HEK293 (cell line): ENCODE results near the gene DNAH8.

Experiments
- CTCF ChIA-PET: fragments of 350-600 bp; formaldehyde crosslinking; extraction: SDS; loops from one replicate; lab custom pipeline; 2021; ENCODE audit warnings: antibody characterized with exemption; lab: Yijun Ruan, JAX
- POLR2A ChIA-PET: fragments of 300-600 bp; formaldehyde crosslinking; extraction: SDS; loops from one replicate; lab custom pipeline; 2020; ENCODE audit warnings: antibody characterized with exemption, inconsistent platforms; lab: Yijun Ruan, JAX
- H3K27ac ChIP-seq: fragments of 200-500 bp; sonication (Bioruptor generic); 2 replicates; pipeline ENCODE4 v1.5.1; 2014; ENCODE audit warnings: low read depth, low read length, control low read depth, inconsistent platforms; ENCODE audit errors: extremely low read depth
- H3K36me3 ChIP-seq, 2 experiments: fragments of 200-500 bp in 1 of 2; sonication (Bioruptor generic) in 1 of 2; 1 replicate in 1 of 2; 2 replicates in 1 of 2; pipeline ENCODE4 v1.5.1; 2014 to 2017; ENCODE audit warnings: inconsistent platforms in 2 of 2, low read length in 2 of 2; ENCODE audit not compliant: control insufficient read depth in 2 of 2, insufficient read depth in 1 of 2
- H3K4me1 ChIP-seq: fragments of 200-500 bp; sonication (Bioruptor generic); 2 replicates; pipeline ENCODE4 v1.5.1; 2014; ENCODE audit warnings: mild to moderate bottlenecking, low read length, inconsistent platforms; ENCODE audit not compliant: control insufficient read depth, insufficient read depth
- H3K4me3 ChIP-seq: 2 replicates; pipeline ENCODE4 v1.5.1; 2011; ENCODE audit warnings: low read depth, mild to moderate bottlenecking, control low read depth, low read length, moderate library complexity
- H3K9me3 ChIP-seq: fragments of 200-500 bp; sonication (Bioruptor generic); 2 replicates; pipeline ENCODE4 v1.5.1; 2014; ENCODE audit warnings: low read depth, low read length, inconsistent platforms; ENCODE audit not compliant: control insufficient read depth, insufficient read depth
- GFI1B ChIP-seq: fragments of 450-650 bp; formaldehyde crosslinking; IDR thresholded peaks from 2 replicates; pipeline ENCODE4 v1.5.1; 2016; ENCODE audit warnings: missing biosample characterization, missing genetic modification characterization
- GLI2 ChIP-seq: fragments of 450-650 bp; formaldehyde crosslinking; IDR thresholded peaks from 2 replicates; pipeline ENCODE4; 2017; ENCODE audit warnings: missing biosample characterization, missing genetic modification characterization, low read depth, borderline replicate concordance
- INSM2 ChIP-seq: fragments of 450-650 bp; formaldehyde crosslinking; IDR thresholded peaks from 2 replicates; pipeline ENCODE4 v1.5.1; 2016; ENCODE audit warnings: missing biosample characterization, missing genetic modification characterization
- OSR2 ChIP-seq: fragments of 450-650 bp; formaldehyde crosslinking; IDR thresholded peaks from 2 replicates; pipeline ENCODE4 v1.5.1; 2016; ENCODE audit warnings: missing biosample characterization, missing genetic modification characterization
- PATZ1 ChIP-seq: fragments of 450-650 bp; formaldehyde crosslinking; IDR thresholded peaks from 2 replicates; pipeline ENCODE4 v1.5.1; 2016; ENCODE audit warnings: missing biosample characterization, missing genetic modification characterization
- WT1 ChIP-seq: fragments of 450-650 bp; formaldehyde crosslinking; IDR thresholded peaks from 2 replicates; pipeline ENCODE4 v1.5.1; 2016; ENCODE audit warnings: missing biosample characterization, missing genetic modification characterization
- YY2 ChIP-seq: fragments of 450-650 bp; formaldehyde crosslinking; IDR thresholded peaks from 2 replicates; pipeline ENCODE4 v1.5.1; 2016; ENCODE audit warnings: missing biosample characterization, missing genetic modification characterization
- ZBTB20 ChIP-seq: fragments of 450-650 bp; formaldehyde crosslinking; IDR thresholded peaks from 2 replicates; pipeline ENCODE4 v1.5.1; 2016; ENCODE audit warnings: missing biosample characterization, missing genetic modification characterization
- ZFHX2 ChIP-seq: fragments of 450-650 bp; formaldehyde crosslinking; conservative IDR thresholded peaks from 2 replicates; pipeline ENCODE4 v1.5.1; 2016; ENCODE audit warnings: missing biosample characterization, missing genetic modification characterization
- ZFP41 ChIP-seq: fragments of 450-650 bp; formaldehyde crosslinking; IDR thresholded peaks from 2 replicates; pipeline ENCODE4 v1.5.1; 2016; ENCODE audit warnings: missing biosample characterization, missing genetic modification characterization, borderline replicate concordance
- ZNF223 ChIP-seq: fragments of 450-650 bp; formaldehyde crosslinking; IDR thresholded peaks from 2 replicates; pipeline ENCODE4 v1.5.1; 2016; ENCODE audit warnings: missing biosample characterization, missing genetic modification characterization
- ZNF23 ChIP-seq: fragments of 450-650 bp; formaldehyde crosslinking; IDR thresholded peaks from 2 replicates; pipeline ENCODE4 v1.5.1; 2016; ENCODE audit warnings: missing biosample characterization, missing genetic modification characterization, borderline replicate concordance
- ZNF248 ChIP-seq: fragments of 450-650 bp; formaldehyde crosslinking; IDR thresholded peaks from 2 replicates; pipeline ENCODE4 v1.5.1; 2017; ENCODE audit warnings: missing biosample characterization, missing genetic modification characterization
- ZNF280D ChIP-seq: fragments of 450-650 bp; formaldehyde crosslinking; IDR thresholded peaks from 2 replicates; pipeline ENCODE4 v1.5.1; 2016; ENCODE audit warnings: missing biosample characterization, missing genetic modification characterization
- ZNF354C ChIP-seq: fragments of 450-650 bp; formaldehyde crosslinking; IDR thresholded peaks from 2 replicates; pipeline ENCODE4 v1.5.1; 2016; ENCODE audit warnings: missing biosample characterization, missing genetic modification characterization, low read depth, borderline replicate concordance
- ZNF362 ChIP-seq: fragments of 450-650 bp; formaldehyde crosslinking; IDR thresholded peaks from 2 replicates; pipeline ENCODE4 v1.5.1; 2016; ENCODE audit warnings: missing biosample characterization, missing genetic modification characterization
- ZNF514 ChIP-seq: fragments of 450-650 bp; formaldehyde crosslinking; IDR thresholded peaks from 2 replicates; pipeline ENCODE4 v1.5.1; 2016; ENCODE audit warnings: missing biosample characterization, missing genetic modification characterization
- ZNF560 ChIP-seq: fragments of 450-650 bp; formaldehyde crosslinking; IDR thresholded peaks from 2 replicates; pipeline ENCODE4 v1.5.1; 2017; ENCODE audit warnings: missing biosample characterization, missing genetic modification characterization, borderline replicate concordance
- ZNF580 ChIP-seq: fragments of 450-650 bp; formaldehyde crosslinking; IDR thresholded peaks from 2 replicates; pipeline ENCODE4 v1.5.1; 2016; ENCODE audit warnings: missing biosample characterization, missing genetic modification characterization
- ZSCAN4 ChIP-seq: fragments of 450-650 bp; formaldehyde crosslinking; IDR thresholded peaks from 2 replicates; pipeline ENCODE4 v1.5.1; 2017; ENCODE audit warnings: missing biosample characterization, missing genetic modification characterization
- ZSCAN5A ChIP-seq: fragments of 450-650 bp; formaldehyde crosslinking; IDR thresholded peaks from 2 replicates; pipeline ENCODE4 v1.5.1; 2016; ENCODE audit warnings: missing biosample characterization, missing genetic modification characterization

DNAH8 gene

GRCh38 chr6:39061588-39061987 is 346.5 kb downstream of the DNAH8 start:
- peaks cover 27% of the 10 kb centered on the region for H3K4me1 ChIP-seq
- CTCF ChIA-PET, result interaction anchor here (0.9 to 2.3 kb wide), 3 partner anchors 31 to 189 kb away, joined by 3 to 7 read pairs (median 3); no protein-coding TSS in a partner anchor
- POLR2A ChIA-PET, result no interaction called here
- TF ChIP-seq ZNF248 (tag by site-specific recombination) (no peak), ZNF580 (peak; percentile 72)
- no peaks in the 10 kb centered on the region for H3K9me3 ChIP-seq
- no peak overlapping the region for H3K4me3 ChIP-seq
- no peaks in the 10 kb centered on the region for H3K36me3 ChIP-seq
- no peak overlapping the region; the same call in 1 of the 2 replicates for H3K27ac ChIP-seq

- POLR2A ChIA-PET, result no interaction called here
- no peak overlapping the region for H3K4me3 ChIP-seq
- no peaks in the 10 kb centered on the region for H3K9me3 ChIP-seq
- CTCF ChIA-PET, result interaction anchor here (2.3 kb wide), 1 partner anchor 32 kb away, joined by 7 read pairs; no protein-coding TSS in a partner anchor
- H3K27ac ChIP-seq, result no peak overlapping the region; the same call in 1 of the 2 replicates
- H3K36me3 ChIP-seq, result no peaks in the 10 kb centered on the region
- peaks cover 27% of the 10 kb centered on the region for H3K4me1 ChIP-seq
- TF ChIP-seq ZNF280D (no peak), GFI1B (tag by site-specific recombination) (0 out of 2 replicates have a peak, but pooled peaks have one; percentile 28), ZNF560 (tag by site-specific recombination) (no peak), PATZ1 (no peak), ZBTB20 (tag by site-specific recombination) (no peak), ZNF362 (no peak), ZNF354C (no peak), INSM2 (tag by site-specific recombination) (no peak), ZNF514 (tag by site-specific recombination) (no peak), WT1 (tag by site-specific recombination) (peak; percentile 87), ZNF23 (tag by site-specific recombination) (no peak), ZNF223 (tag by site-specific recombination) (no peak), OSR2 (tag by site-specific recombination) (peak; percentile 86), YY2 (tag by site-specific recombination) (no peak), ZNF580 (no peak), ZSCAN5A (no peak), ZSCAN4 (tag by site-specific recombination) (no peak), ZFP41 (no peak), ZFHX2 (tag by site-specific recombination) (no peak), GLI2 (tag by site-specific recombination) (no peak)
Measured at GRCh38 chr6:39062014-39062740, 347.1 kb downstream of the DNAH8 start.
